Gastrocnemius medialis (tissue), 4 donors: ENCODE results near the gene HS3ST5. TPM values are rescaled to one million over a fixed set of nuclear protein-coding genes. Genes with fewer than 3 reads are reported as not detected.
"Not testable (repeated sequence)": the region's sequence is repeated elsewhere in the genome, so short reads cannot be mapped to it uniquely, and the experiment has no call there.

ENCODE experiments used
- ATAC-seq, 2 donors: fragments of 150-250 bp; one replicate each; pipeline ENCODE4 v1.9.1; 2016
- DNase-seq, 2 donors: peaks; one replicate each; pipeline ENCODE4 v3.0.0-alpha.2; 2019
- H3K27ac ChIP-seq, 4 donors: fragments of 200-600 bp; sonication (generic); 1 replicate in 1 of 4; 2 replicates in 3 of 4; pipeline ENCODE4 v1.5.1; 2016 to 2018; ENCODE audit warnings: mild to moderate bottlenecking in 2 of 4, moderate library complexity in 1 of 4
- H3K27me3 ChIP-seq, 3 donors: fragments of 200-600 bp; sonication (generic) in 2 of 3; 1 replicate in 1 of 3; 2 replicates in 2 of 3; pipeline versions ENCODE4 v1.5.1 to v1.6.0; 2016 to 2019; ENCODE audit warnings: mild to moderate bottlenecking in 1 of 3, moderate library complexity in 1 of 3
- H3K36me3 ChIP-seq, 2 donors: fragments of 200-600 bp; sonication (generic) in 1 of 2; one replicate each; pipeline ENCODE4 v1.5.1; 2017 to 2018
- H3K4me1 ChIP-seq, 2 donors: fragments of 200-600 bp; sonication (generic) in 1 of 2; one replicate each; pipeline ENCODE4 v1.5.1; 2016 to 2017; ENCODE audit warnings: mild to moderate bottlenecking in 2 of 2
- H3K4me3 ChIP-seq, 4 donors: fragments of 200-600 bp; sonication (generic) in 3 of 4; 1 replicate in 1 of 4; 2 replicates in 3 of 4; pipeline ENCODE4 v1.5.1; 2016 to 2019; ENCODE audit warnings: mild to moderate bottlenecking in 2 of 4
- H3K9me3 ChIP-seq, 3 donors: fragments of 200-600 bp; sonication (generic) in 2 of 3; 1 replicate in 1 of 3; 2 replicates in 2 of 3; pipeline ENCODE4 v1.5.1; 2016 to 2019
- POLR2A ChIP-seq, 2 donors: fragments of 450-650 bp; IDR thresholded peaks; one replicate each; pipeline ENCODE4 v1.6.1; 2017; ENCODE audit warnings: antibody characterized with exemption in 2 of 2, mild to moderate bottlenecking in 2 of 2, moderate library complexity in 2 of 2
- in situ Hi-C, 4 donors: fragments of 200-750 bp; cut with MboI; loops; one replicate each; pipeline versions ENCODE4 v1.15.0 to v1.8.0; 2017; ENCODE audit warnings: low sequenced_read_pairs in 4 of 4
- intact Hi-C: fragments of 100-400 bp; cut with DNase I; formaldehyde crosslinking; loops from one replicate; pipeline ENCODE4 v1.15.1; 2023; ENCODE audit warnings: low total_unique reads
- total RNA-seq, 4 donors: library from RNA; depleted of rRNA; stranded (reverse); fragments of >200 nt; gene quantifications; one replicate each; pipeline versions ENCODE4 v1.1.0 to v1.2.3, GENCODE V29; 2016
- TF ChIP-seq, protein P1 (sequence below), 5 experiments: fragments of 450-650 bp in 3 of 5; fragments of 200-600 bp in 2 of 5; sonication (generic) in 2 of 5; IDR thresholded peaks in 4 of 5; conservative IDR thresholded peaks in 1 of 5; 1 replicate in 4 of 5; 2 replicates in 1 of 5; pipeline ENCODE4 v1.5.1; 2016 to 2019; ENCODE audit warnings: antibody characterized with exemption in 5 of 5, mild to moderate bottlenecking in 3 of 5, moderate library complexity in 3 of 5

Gene HS3ST5
- total RNA-seq, 4 donors from 2014 or later, result 0.13 to 0.41 TPM; not detected in 2

DNA sequence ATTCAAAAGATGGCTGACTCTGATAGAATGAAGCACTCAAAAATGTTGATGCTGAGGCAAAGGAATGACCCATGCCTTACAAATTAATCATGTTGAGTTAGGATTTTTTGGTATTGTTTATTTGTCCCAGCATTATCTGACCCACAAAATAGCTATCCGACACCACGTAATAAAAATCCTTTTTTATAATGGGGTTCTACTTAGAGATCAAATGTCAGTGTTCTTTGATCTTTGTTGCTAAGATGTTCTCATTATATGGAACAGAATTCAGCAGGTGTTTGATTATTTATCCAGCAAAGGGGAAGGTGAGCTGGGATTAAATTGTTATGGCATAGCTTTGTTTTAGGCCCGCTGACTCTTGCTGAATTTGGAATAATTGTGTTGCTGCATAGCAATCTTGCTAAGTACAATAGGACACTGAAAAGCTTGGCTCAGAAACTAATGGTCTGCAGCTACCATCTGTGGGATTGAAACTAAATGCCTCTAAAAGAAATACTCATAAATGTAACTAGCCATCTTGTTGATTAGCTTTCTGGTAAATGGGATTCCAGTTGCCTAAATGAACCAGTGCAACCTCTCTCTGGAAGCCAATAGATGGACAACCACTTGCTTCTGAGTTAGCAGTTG is 191.6 kb downstream of the HS3ST5 start:
- H3K4me1 ChIP-seq, result no peaks in the 10 kb centered on the region
- no peaks in the 10 kb centered on the region for H3K9me3 ChIP-seq
- no peaks in the 10 kb centered on the region for H3K36me3 ChIP-seq
- no peak overlapping the region for H3K4me3 ChIP-seq
- no peak overlapping the region for H3K27ac ChIP-seq
- DNase-seq (no peak), ATAC-seq (no peak)
- intact Hi-C loops (no loop called here), in situ Hi-C loops (loop anchor here in 1 of 4 donors (25.0 kb wide), 1 partner anchor 136 kb away; no protein-coding TSS in a partner anchor)
- H3K27me3 ChIP-seq, result no peaks in the 10 kb centered on the region
- TF ChIP-seq, protein P1, sequence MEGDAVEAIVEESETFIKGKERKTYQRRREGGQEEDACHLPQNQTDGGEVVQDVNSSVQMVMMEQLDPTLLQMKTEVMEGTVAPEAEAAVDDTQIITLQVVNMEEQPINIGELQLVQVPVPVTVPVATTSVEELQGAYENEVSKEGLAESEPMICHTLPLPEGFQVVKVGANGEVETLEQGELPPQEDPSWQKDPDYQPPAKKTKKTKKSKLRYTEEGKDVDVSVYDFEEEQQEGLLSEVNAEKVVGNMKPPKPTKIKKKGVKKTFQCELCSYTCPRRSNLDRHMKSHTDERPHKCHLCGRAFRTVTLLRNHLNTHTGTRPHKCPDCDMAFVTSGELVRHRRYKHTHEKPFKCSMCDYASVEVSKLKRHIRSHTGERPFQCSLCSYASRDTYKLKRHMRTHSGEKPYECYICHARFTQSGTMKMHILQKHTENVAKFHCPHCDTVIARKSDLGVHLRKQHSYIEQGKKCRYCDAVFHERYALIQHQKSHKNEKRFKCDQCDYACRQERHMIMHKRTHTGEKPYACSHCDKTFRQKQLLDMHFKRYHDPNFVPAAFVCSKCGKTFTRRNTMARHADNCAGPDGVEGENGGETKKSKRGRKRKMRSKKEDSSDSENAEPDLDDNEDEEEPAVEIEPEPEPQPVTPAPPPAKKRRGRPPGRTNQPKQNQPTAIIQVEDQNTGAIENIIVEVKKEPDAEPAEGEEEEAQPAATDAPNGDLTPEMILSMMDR (IDR thresholded peaks at IDR 0.05 in 4 of 5, conservative IDR thresholded peaks at IDR 0.05 in 1 of 5), result no peak
- no peak for TF ChIP-seq POLR2A (IDR thresholded peaks at IDR 0.05)

GRCh38 chr6:114149182-114149581 is 193.6 kb downstream of the HS3ST5 start:
- H3K4me3 ChIP-seq, H3K27me3 ChIP-seq, H3K36me3 ChIP-seq, DNase-seq, in situ Hi-C loops, intact Hi-C loops, ATAC-seq, H3K4me1 ChIP-seq, H3K9me3 ChIP-seq, H3K27ac ChIP-seq: not testable (repeated sequence)

DNA sequence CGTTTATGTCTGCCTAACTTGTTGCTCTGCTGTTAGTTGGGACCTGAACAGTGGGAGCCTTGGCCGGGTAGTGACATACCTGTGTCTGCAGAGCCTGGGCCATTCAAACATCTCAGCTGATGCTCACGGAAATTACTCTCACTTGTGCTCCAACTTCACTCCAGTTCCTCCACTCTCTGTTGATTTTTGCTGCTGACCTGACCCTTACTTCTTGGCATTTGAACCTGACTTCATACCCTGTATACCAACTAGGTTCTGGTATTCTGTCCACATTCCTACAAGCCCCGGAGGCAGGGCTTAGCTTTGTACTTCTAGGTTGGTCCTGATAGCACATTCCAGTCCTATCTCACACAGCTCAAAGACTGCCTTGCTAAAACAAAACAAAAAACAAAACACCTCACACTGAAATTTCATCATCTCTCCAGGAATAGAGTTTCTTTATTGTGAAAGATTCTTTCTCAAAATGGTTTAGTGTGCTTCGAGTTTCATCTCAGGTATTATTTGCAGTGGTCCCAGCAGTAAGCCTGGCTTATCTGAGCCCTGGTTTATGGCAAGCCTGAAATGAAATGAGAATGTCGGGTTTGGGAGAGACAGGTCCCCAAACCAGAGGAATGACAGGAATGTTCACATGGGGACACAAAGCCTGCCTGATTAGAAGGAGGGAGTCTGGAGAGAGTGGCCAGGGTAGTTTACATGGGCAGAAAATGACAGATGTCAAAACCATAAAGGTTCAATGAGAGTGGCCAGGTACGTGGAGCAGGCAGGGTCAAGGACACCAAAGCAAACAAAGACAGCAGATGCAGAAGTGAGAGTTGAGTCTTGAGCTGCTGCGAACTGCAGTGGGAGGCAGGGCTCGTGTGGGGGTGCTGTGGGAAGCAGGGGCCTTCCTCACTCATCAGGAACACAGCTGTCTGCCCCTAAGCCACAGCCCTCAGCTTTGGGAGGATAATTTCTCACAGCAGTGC is 197.7 kb downstream of the HS3ST5 start:
- no peak for DNase-seq
- peak overlapping the region in 1 of 4 donors; percentile 16 for H3K27ac ChIP-seq
- H3K4me1 ChIP-seq, result peaks cover 11 to 20% of the 10 kb centered on the region in 2 donors
- in situ Hi-C loops, result no loop called here
- ATAC-seq, result peak in 1 of 2 donors; percentile 64
- H3K4me3 ChIP-seq, result no peak overlapping the region
- no peaks in the 10 kb centered on the region for H3K36me3 ChIP-seq
- no peaks in the 10 kb centered on the region for H3K27me3 ChIP-seq
- intact Hi-C loops, result no loop called here
- H3K9me3 ChIP-seq, result no peaks in the 10 kb centered on the region
- no peak for TF ChIP-seq POLR2A (IDR thresholded peaks at IDR 0.05)
- TF ChIP-seq, protein P1 (IDR thresholded peaks at IDR 0.05 in 4 of 5, conservative IDR thresholded peaks at IDR 0.05 in 1 of 5), result no peak

DNA sequence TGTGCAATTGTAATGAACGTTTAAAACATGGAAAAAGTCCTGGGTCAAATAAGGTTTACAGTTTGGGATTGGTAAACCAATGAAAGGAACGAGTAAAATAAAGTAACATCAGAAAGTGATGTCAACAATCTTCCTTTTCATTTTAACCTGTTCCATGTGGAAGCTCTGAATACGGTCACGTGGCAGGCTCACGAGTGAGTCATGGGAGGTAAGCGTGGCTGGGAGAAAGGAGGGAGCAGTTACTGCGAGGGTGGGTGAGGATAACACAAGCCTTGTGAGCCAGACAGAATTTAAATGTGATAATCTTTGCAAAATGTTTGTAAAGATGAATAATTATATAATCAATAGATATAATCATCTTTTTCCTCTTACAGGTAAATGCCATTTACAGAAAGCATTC is 200.6 kb downstream of the HS3ST5 start:
- Histone ChIP-seq H3K4me1 (peaks cover 12 to 21% of the 10 kb centered on the region in 2 donors), H3K36me3 (no peaks in the 10 kb centered on the region), H3K4me3 (no peak overlapping the region), H3K9me3 (no peaks in the 10 kb centered on the region), H3K27me3 (no peaks in the 10 kb centered on the region), H3K27ac (no peak overlapping the region)
- intact Hi-C loops (no loop called here), in situ Hi-C loops (no loop called here)
- no peak for TF ChIP-seq POLR2A (IDR thresholded peaks at IDR 0.05)
- TF ChIP-seq, protein P1 (IDR thresholded peaks at IDR 0.05 in 4 of 5, conservative IDR thresholded peaks at IDR 0.05 in 1 of 5), result no peak
- no peak for DNase-seq
- ATAC-seq, result no peak

DNA sequence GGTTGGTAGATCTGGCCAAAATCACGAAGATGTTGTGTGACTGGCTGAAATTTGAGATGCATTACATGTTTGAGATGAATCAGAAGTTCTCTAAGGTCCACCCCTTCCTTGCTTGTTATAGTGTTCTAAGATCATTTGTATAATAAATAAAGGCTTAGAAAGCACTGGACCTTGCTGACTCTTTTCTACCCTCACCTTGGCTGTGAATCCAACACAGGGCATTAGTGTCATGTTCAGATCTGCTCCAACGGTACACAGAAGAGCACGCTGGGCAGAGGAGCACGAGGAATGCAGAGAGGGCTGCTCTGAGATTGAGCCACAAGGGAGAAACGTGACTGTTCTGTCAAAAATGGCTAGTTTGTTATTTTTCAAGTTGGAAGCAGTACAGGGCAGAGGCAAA is 202.4 kb downstream of the HS3ST5 start:
- peak overlapping the region in 1 of 4 donors; percentile 59 for H3K27ac ChIP-seq
- H3K27me3 ChIP-seq, result no peaks in the 10 kb centered on the region
- peak; percentile 26 to 49 for ATAC-seq
- no peaks in the 10 kb centered on the region for H3K9me3 ChIP-seq
- DNase-seq, result no peak
- in situ Hi-C loops, result no loop called here
- no peaks in the 10 kb centered on the region for H3K36me3 ChIP-seq
- TF ChIP-seq, protein P1 (IDR thresholded peaks at IDR 0.05 in 4 of 5, conservative IDR thresholded peaks at IDR 0.05 in 1 of 5), result no peak
- TF ChIP-seq POLR2A (IDR thresholded peaks at IDR 0.05), result no peak
- intact Hi-C loops, result no loop called here
- no peak overlapping the region for H3K4me3 ChIP-seq
- H3K4me1 ChIP-seq, result peaks cover 12 to 21% of the 10 kb centered on the region in 2 donors
